ENCODE results near the gene AXDND1.

AXDND1 gene

DNA sequence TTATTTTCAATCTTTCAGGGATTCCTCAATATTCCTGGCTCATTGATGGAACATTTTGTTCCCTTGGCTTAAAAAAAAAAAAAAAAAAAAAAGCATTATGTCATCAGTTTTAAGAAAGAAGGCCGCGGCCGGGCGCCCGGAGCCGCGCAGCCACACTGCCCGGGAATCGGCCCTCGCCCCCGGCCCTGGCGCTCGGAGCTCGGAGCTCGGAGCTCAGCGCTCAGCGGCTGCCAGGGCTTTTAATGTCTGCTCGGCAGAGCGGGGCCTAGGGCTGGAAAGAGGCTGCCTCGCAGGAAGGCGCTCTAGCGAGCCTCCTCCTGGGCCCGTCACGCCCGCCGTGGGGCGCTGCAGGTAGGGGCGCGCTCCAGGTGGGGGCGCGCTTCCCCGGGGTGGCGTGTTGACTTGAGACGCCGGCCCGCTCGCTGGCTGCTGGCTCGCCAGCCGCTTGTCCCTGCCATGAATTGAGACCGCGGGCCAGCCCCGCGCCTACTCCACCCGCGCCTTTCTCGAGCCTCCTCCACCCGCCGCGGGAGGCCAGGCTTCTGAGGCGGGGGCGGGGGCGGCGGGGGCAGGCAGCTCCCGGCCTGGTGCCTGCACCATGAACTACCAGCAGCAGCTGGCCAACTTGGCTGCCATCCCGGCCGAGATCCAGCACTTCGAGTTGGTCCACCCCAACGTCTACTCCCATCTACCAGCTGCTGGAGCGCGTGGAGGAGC is 220.5 kb downstream of the AXDND1 start:
- DNase-seq, result peak in 1 of 5 experiments; percentile 29

GRCh38 chr1:179587336-179587735 is 221.6 kb downstream of the AXDND1 start:
- DNase-seq, result no peak

- no peak for DNase-seq
Observed at GRCh38 chr1:179588425-179589024, 222.8 kb downstream of the AXDND1 start.

DNA sequence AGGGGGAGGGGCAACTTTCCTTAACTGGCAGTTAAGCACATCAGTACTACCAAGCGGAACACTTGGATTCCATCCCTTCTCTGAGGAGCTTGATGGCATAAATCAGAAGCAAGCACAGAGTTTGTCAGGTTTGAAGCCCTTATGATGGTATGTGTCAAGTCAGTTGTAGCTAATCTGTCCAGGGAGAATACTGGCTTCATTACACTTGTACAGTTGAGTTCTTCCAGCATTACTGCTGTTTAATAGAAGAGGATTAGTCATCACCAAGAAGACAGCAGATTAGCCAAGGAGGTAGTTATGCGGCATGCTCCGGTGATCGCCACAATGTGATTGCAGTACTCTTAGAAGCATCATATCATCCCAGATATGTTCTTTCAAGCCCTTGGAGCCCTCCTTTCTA is 223.7 kb downstream of the AXDND1 start:
- no peak for DNase-seq

DNA sequence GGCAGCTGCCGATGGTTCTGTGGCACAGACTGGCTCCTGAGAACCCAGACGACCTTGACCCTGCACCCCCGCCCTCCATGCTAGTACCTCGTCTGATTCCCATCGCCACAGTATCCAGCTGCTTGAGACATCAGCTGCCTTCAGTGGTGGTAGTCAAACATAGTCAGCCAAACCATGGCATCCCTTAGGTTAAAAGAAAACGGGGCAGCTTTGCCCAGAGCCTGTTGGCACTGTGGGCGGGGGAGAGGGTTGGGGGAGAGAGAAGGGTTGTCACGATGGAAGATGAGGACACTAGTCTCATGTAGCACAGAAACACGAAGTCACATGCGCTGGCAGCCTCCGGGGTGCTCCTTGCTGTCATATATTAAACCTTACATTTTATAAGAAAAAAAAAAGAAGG is 224.9 kb downstream of the AXDND1 start:
- no peak for DNase-seq

DNA sequence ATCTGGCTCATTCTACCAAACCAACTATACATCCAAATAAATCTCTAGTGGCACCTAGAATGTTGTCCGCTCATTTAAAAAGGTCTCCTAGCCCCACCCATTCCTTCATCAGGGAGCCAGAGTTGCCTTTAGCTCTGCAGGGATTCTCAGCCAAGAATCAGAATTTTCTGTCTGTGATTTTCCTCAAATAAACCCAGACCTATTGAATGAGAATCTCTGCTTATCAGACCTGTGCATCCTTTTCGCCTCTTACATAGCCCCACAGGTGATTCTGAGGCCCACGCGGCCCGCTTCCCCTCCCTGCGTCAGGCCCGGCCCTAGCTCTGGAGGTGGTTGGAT is 225.5 kb downstream of the AXDND1 start:
- no peak for DNase-seq

DNA sequence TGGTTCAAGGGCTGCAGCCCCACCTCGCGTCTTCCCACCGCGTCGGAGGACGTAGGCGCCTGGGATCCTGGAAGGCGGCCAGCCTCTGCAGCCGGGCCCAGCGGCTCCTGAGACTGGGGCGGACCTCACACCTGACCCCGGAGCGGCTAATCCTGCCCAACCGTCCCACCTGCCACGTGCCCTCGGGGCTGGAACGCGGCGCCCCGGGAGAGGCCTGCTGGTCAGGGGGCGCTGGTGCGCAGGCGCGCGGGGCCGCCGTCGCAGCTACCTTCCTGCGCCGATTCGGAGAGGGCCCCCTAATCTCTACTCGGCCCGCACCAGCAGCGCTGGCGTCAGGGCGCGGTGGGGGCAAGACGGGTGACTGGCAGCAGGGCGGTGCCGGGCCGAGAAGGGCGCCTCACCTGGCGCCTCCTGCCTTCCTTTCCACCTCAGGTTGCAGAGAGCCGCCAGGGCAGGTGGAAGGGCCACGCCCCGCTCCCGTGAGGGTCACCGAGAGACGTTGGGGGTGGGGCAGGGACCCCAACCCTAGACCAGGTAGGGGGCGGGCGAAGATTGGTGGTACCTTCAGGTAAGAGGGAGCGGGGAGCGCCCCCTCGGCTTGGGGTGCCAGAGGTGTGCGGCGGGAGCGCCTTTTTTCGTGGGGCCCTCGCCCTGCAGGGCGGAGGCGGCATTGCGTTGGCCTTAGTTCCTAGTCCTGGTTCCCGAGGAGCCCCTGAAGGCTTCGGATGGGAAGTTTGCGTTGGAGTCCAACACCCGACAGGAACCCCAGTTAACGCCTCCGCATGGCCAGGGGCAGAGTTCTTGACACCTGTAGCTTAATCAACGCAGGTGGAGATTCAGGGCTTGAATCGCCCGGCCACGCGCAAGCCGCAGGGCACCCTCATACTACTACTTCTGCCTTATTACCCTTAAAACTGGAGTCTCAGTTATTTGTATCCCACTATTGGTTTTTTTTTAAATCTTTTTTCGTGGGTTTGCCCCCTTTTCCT is 226.1 kb downstream of the AXDND1 start, which contains the start of gene TDRD5:
Gene TDRD5 (plus strand): TSS at position 241 of the 989 bp plus-strand sequence. CDS start 784 bp downstream, outside the sequence.
- DNase-seq, result no peak

GRCh38 chr1:179598631-179599030 is 232.9 kb downstream of the AXDND1 start:
- no peak for DNase-seq

DNA sequence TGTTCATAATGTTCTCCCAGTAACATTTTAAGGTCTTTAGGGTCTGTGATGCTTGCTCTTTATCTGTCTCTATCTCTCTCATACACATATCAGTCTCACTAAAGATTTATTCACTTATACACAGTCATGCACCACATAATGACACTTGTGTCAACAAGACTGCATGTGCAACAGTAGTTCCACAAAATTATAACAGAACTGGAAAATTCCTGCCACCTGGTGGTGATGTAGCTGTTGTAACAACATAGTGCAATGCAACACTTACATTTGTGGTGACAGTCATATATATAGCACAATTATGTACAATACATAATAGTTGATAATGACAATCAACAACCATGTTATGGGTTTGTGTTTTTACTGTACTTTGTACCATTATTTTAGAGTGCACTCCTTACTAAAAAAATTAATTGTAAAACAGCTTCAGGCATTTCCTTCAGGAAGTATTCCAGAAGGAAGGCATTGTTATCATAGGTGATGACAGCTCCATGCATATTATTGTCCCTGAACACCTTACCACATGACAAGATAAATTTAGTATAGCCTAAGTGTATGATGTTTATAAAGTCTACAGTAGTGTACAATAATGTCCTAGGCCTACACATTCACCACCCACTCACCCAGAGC is 234.0 kb downstream of the AXDND1 start:
- DNase-seq, result peak in 1 of 5 experiments; percentile 28

GRCh38 chr1:179601093-179601492 is 235.3 kb downstream of the AXDND1 start:
- DNase-seq, result no peak
